ENCODE data around the gene PKIB.
"Not testable (repeated sequence)": the region's sequence is repeated elsewhere in the genome, so short reads cannot be mapped to it uniquely, and the experiment has no call there.

The PKIB gene

DNA sequence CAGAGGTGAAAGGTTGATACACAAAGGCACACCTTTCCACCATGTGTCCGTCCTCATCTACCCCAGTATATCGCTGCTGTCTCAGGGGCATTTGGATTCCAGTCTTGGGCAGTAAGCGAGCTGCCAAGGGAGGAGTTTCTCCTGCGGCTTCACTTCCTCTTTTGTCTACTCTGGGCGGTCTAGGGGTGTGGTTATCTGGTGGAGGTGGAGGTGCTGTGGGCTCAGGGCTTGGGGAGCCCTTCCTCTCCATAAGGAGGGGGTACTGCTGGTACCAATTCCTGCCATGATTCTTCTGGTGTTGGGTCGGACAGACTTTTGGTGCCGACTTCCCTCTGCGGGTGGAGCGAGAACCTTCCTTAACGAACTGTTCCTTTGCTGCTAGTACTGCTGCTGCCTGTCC, 137.4 kb downstream of the PKIB start:
- TF ChIP-seq, protein P1, sequence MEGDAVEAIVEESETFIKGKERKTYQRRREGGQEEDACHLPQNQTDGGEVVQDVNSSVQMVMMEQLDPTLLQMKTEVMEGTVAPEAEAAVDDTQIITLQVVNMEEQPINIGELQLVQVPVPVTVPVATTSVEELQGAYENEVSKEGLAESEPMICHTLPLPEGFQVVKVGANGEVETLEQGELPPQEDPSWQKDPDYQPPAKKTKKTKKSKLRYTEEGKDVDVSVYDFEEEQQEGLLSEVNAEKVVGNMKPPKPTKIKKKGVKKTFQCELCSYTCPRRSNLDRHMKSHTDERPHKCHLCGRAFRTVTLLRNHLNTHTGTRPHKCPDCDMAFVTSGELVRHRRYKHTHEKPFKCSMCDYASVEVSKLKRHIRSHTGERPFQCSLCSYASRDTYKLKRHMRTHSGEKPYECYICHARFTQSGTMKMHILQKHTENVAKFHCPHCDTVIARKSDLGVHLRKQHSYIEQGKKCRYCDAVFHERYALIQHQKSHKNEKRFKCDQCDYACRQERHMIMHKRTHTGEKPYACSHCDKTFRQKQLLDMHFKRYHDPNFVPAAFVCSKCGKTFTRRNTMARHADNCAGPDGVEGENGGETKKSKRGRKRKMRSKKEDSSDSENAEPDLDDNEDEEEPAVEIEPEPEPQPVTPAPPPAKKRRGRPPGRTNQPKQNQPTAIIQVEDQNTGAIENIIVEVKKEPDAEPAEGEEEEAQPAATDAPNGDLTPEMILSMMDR (IDR thresholded peaks at IDR 0.05; ENCODE audit: low read depth, low read length), result no peak
- TF ChIP-seq, protein P2, sequence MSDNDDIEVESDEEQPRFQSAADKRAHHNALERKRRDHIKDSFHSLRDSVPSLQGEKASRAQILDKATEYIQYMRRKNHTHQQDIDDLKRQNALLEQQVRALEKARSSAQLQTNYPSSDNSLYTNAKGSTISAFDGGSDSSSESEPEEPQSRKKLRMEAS (IDR thresholded peaks at IDR 0.05; ENCODE audit: low read depth, low read length), result no peak
- no peak for TF ChIP-seq POLR2A (IDR thresholded peaks at IDR 0.05; ENCODE audit: extremely low read depth, insufficient read length)
- no peak for TF ChIP-seq MYC (IDR thresholded peaks at IDR 0.05; ENCODE audit: low read depth, low read length)
- peak; percentile 44 for DNase-seq (ENCODE audit: low read depth)
- H3K4me3 ChIP-seq (ENCODE audit: low read depth, low read length), result no peak overlapping the region

DNA sequence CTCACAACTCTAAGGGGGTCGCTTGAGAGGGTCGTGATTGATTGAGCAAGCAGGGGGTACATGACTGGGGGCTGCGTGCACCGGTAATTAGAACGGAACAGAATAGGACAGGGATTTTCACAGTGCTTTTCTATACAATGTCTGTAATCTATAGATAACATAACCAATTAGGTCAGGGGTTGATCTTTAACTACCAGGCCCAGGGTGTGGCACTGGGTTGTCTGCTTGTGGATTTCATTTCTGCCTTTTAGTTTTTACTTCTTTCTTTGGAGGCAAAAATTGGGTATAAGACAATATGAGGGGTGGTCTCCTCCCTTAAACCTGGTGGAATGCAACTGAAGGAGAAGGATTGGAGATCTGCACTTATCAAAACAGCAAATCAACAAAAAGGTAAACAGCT, 138.7 kb downstream of the PKIB start:
- DNase-seq (ENCODE audit: low read depth); H3K4me3 ChIP-seq (ENCODE audit: low read depth, low read length): not testable (repeated sequence)

DNA sequence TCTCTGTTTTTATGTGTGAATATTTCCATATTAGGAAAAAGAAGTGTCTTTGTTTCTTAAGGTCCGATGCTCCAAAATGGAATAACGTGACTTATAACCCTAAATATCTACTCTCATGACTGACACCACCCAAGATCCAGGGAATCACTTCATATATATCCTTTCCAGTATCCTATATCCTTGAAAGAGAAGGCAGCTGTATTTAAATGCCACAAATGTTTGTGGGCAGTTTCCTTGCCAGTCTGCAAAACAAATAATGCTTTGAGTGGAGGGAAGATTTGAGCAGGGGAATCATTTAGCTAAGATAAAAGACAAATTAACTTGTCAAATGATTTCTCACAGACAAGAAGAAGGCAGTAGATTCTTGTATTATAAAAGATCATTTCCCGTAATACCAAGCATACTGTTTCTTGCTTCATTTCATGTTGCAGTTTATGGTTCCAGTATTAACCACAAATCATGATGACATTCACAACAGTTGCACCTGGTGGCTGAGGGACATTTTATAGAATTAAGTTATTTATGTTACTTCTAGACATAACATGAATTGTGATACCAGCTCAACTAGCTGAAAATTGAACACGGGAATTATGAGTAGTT, 139.3 kb downstream of the PKIB start:
- no peak for DNase-seq (ENCODE audit: low read depth)
- TF ChIP-seq, protein P2 (IDR thresholded peaks at IDR 0.05; ENCODE audit: low read depth, low read length), result no peak
- TF ChIP-seq MYC (IDR thresholded peaks at IDR 0.05; ENCODE audit: low read depth, low read length) (no peak), POLR2A (IDR thresholded peaks at IDR 0.05; ENCODE audit: extremely low read depth, insufficient read length) (no peak)
- TF ChIP-seq, protein P1 (IDR thresholded peaks at IDR 0.05; ENCODE audit: low read depth, low read length), result no peak
- H3K4me3 ChIP-seq (ENCODE audit: low read depth, low read length), result no peak overlapping the region

DNA sequence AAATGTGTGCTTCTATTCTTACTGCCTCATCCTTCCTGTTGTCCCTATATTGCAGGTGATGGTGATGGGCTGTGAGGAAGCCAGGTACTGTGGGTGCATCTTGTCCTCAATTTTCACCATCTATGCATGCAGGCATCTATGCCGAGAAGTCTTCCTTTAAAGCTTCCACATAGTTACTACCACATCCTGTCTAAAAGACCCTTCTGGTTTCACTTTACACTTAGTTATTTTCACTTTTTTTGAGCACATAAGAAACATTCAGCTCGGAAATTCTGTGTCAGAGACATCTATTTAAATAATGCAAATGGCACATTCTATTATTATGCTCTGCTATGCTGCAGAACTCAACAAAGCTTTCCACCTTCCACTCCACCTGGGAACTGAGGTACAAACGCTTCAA, 141.1 kb downstream of the PKIB start:
- TF ChIP-seq, protein P2 (IDR thresholded peaks at IDR 0.05; ENCODE audit: low read depth, low read length), result no peak
- TF ChIP-seq POLR2A (IDR thresholded peaks at IDR 0.05; ENCODE audit: extremely low read depth, insufficient read length) (no peak), MYC (IDR thresholded peaks at IDR 0.05; ENCODE audit: low read depth, low read length) (no peak)
- TF ChIP-seq, protein P1 (IDR thresholded peaks at IDR 0.05; ENCODE audit: low read depth, low read length), result no peak
- no peak for DNase-seq (ENCODE audit: low read depth)
- no peak overlapping the region for H3K4me3 ChIP-seq (ENCODE audit: low read depth, low read length)

DNA sequence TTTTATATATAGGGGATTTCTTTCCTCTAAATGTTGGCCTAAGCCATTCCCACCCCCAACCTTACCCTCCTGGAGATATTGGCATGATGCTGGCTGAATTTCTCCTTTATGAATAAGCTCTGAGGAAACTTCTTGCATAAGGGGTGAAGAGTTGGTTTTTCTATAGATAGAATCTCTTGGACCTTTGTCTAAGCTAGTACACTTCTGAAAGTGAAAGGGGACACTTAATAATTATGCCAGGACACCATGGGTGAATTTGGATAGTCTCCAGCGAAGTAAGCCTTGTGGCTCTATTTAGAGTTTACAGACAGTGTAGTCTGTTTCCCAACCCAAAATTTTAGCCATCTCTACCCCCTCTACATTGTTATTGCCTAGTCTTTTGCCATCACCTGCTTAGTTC, 142.3 kb downstream of the PKIB start:
- no peak overlapping the region for H3K4me3 ChIP-seq (ENCODE audit: low read depth, low read length)
- TF ChIP-seq, protein P1 (IDR thresholded peaks at IDR 0.05; ENCODE audit: low read depth, low read length), result no peak
- TF ChIP-seq, protein P2 (IDR thresholded peaks at IDR 0.05; ENCODE audit: low read depth, low read length), result no peak
- TF ChIP-seq MYC (IDR thresholded peaks at IDR 0.05; ENCODE audit: low read depth, low read length), result no peak
- TF ChIP-seq POLR2A (IDR thresholded peaks at IDR 0.05; ENCODE audit: extremely low read depth, insufficient read length), result no peak
- no peak for DNase-seq (ENCODE audit: low read depth)

DNA sequence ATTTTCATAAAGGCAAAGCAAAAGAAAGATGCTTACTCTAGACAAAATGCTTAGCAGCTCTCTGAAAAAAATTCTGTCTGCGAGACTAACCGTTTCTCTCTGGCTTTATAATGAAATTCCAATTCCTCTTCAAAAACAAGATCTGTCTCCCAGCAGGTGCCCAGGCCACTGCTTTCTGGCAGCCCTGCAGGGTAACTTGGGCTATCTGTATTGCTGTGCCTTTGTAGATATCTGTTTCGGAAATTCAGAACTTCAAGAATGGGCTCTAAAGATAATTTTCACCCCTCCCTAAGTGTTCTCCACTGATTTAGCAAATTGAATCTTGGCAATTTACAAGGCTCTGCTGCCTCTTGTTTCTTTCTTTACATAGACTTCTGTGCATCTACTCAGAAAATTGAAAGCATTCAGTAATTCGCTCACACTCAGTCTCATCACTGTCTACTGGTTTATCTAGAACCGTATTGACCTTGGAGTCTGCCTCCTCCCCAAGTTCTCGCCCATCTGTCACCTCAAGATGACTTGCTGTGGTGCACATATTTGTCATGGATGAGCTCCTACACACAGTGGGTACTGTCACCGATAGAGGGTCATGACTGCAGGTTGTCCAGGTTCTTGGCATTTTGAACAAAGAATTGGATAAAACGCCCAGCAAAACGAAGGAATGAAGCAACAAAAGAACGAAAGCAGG, 142.9 kb downstream of the PKIB start:
- DNase-seq (ENCODE audit: low read depth), result no peak
- TF ChIP-seq MYC (IDR thresholded peaks at IDR 0.05; ENCODE audit: low read depth, low read length) (no peak), POLR2A (IDR thresholded peaks at IDR 0.05; ENCODE audit: extremely low read depth, insufficient read length) (no peak)
- TF ChIP-seq, protein P1 (IDR thresholded peaks at IDR 0.05; ENCODE audit: low read depth, low read length), result no peak
- TF ChIP-seq, protein P2 (IDR thresholded peaks at IDR 0.05; ENCODE audit: low read depth, low read length), result no peak
- H3K4me3 ChIP-seq (ENCODE audit: low read depth, low read length), result no peak overlapping the region

Measured in NB4 (cell line).